GM23338 (cell line): ENCODE results near the gene PPARD. TPM values are rescaled to one million over a fixed set of nuclear protein-coding genes. Genes with fewer than 3 reads are reported as not detected.

Source experiments
- ATAC-seq: fragments of 200-7000 bp; cut with Tn5 transposase; 3 replicates; pipeline ENCODE4 v1.9.1; 2020
- DNase-seq: peaks from one replicate; pipeline ENCODE4 v3.0.0-alpha.2; 2015; ENCODE audit warnings: low spot score
- H2AFZ ChIP-seq: fragments of 200-600 bp; sonication (generic); 2 replicates; pipeline ENCODE4 v1.8.0; 2016; ENCODE audit warnings: antibody characterized with exemption, mild to moderate bottlenecking, moderate library complexity
- H3F3A ChIP-seq: fragments of 200-600 bp; sonication (generic); replicated peaks from 2 replicates; pipeline ENCODE4 v1.8.0; 2017; ENCODE audit warnings: antibody characterized with exemption, mixed run types, low read depth
- H3K27ac ChIP-seq: fragments of 200-600 bp; sonication (generic); 2 replicates; pipeline ENCODE4 v1.6.1; 2016; ENCODE audit warnings: low read depth
- H3K27me3 ChIP-seq: fragments of 200-600 bp; sonication (generic); 2 replicates; pipeline ENCODE4 v1.8.0; 2016; ENCODE audit warnings: mild to moderate bottlenecking, mixed run types, moderate library complexity; ENCODE audit not compliant: insufficient read depth
- H3K36me3 ChIP-seq: fragments of 200-600 bp; sonication (generic); 2 replicates; pipeline ENCODE4 v1.8.0; 2016; ENCODE audit warnings: mild to moderate bottlenecking; ENCODE audit not compliant: insufficient read depth
- H3K4me1 ChIP-seq: fragments of 200-600 bp; sonication (generic); 2 replicates; pipeline ENCODE4 v1.8.0; 2016; ENCODE audit warnings: mild to moderate bottlenecking, moderate library complexity; ENCODE audit not compliant: insufficient read depth
- H3K4me2 ChIP-seq: fragments of 200-600 bp; sonication (generic); 2 replicates; pipeline ENCODE4 v1.7.1; 2017; ENCODE audit warnings: mixed run types
- H3K4me3 ChIP-seq: fragments of 200-600 bp; sonication (generic); 2 replicates; pipeline ENCODE4 v1.6.1; 2016; ENCODE audit warnings: mixed run types
- H3K79me2 ChIP-seq: fragments of 200-600 bp; sonication (generic); replicated peaks from 2 replicates; pipeline ENCODE4 v1.8.0; 2017; ENCODE audit warnings: mild to moderate bottlenecking; ENCODE audit not compliant: insufficient read depth
- H3K9me2 ChIP-seq: fragments of 200-600 bp; sonication (generic); 2 replicates; pipeline ENCODE4 v1.8.0; 2017; ENCODE audit not compliant: insufficient read depth
- H4K20me1 ChIP-seq: fragments of 200-600 bp; sonication (generic); replicated peaks from 2 replicates; pipeline ENCODE4 v1.8.0; 2017; ENCODE audit warnings: mild to moderate bottlenecking; ENCODE audit not compliant: insufficient read depth
- H3K27ac Mint-ChIP-seq: 2 replicates; pipeline ENCODE4 v1.8.0; 2020; ENCODE audit warnings: inconsistent platforms, mild to moderate bottlenecking, moderate library complexity, mixed read lengths
- H3K27me3 Mint-ChIP-seq: 3 replicates; pipeline ENCODE4 v1.8.0; 2022; ENCODE audit warnings: low read depth, mild to moderate bottlenecking, moderate library complexity, mixed read lengths, inconsistent platforms; ENCODE audit not compliant: insufficient read depth, poor library complexity
- H3K36me3 Mint-ChIP-seq: 3 replicates; pipeline ENCODE4 v1.8.0; 2021; ENCODE audit warnings: low read depth, mild to moderate bottlenecking, inconsistent platforms, moderate library complexity, mixed read lengths
- H3K4me1 Mint-ChIP-seq: 3 replicates; pipeline ENCODE4 v1.8.0; 2020; ENCODE audit warnings: mild to moderate bottlenecking, inconsistent platforms, mixed read lengths
- H3K4me3 Mint-ChIP-seq: 3 replicates; pipeline ENCODE4 v1.8.0; 2021; ENCODE audit warnings: moderate library complexity, mild to moderate bottlenecking, inconsistent platforms, mixed read lengths
- H3K9me3 Mint-ChIP-seq: 3 replicates; pipeline ENCODE4 v1.8.0; 2020; ENCODE audit warnings: moderate library complexity, mild to moderate bottlenecking, inconsistent platforms, mixed read lengths
- CREB1 ChIP-seq: fragments of 250-450 bp; sonication (Bioruptor Pico); IDR thresholded peaks from 2 replicates; pipeline ENCODE4 v1.5.0; 2020; ENCODE audit warnings: low read depth, mild to moderate bottlenecking, moderate library complexity
- EZH2 ChIP-seq: fragments of 200-600 bp; sonication (generic); IDR thresholded peaks from one replicate; pipeline ENCODE4 v1.8.0; 2017; ENCODE audit warnings: antibody characterized with exemption, mild to moderate bottlenecking, low read depth; ENCODE audit not compliant: unreplicated experiment
- EZH2phosphoT487 ChIP-seq: fragments of 200-600 bp; sonication (generic); IDR thresholded peaks from one replicate; pipeline ENCODE4 v1.8.1; 2018; ENCODE audit warnings: antibody characterized with exemption; ENCODE audit not compliant: unreplicated experiment
- JUNB ChIP-seq: IDR thresholded peaks from one replicate; pipeline ENCODE4 v1.6.1; 2016; ENCODE audit warnings: antibody characterized with exemption; ENCODE audit not compliant: unreplicated experiment
- NANOG ChIP-seq: IDR thresholded peaks from 2 replicates; pipeline ENCODE4 v1.6.1; 2016; ENCODE audit warnings: antibody characterized with exemption, borderline replicate concordance
- POLR2AphosphoS5 ChIP-seq: IDR thresholded peaks from 2 replicates; pipeline ENCODE4 v1.6.1; 2016; ENCODE audit warnings: antibody characterized with exemption, low read depth
- STAT1 ChIP-seq: IDR thresholded peaks from one replicate; pipeline ENCODE4 v1.6.1; 2016; ENCODE audit warnings: antibody characterized with exemption; ENCODE audit not compliant: unreplicated experiment
- ZNF114 ChIP-seq: fragments of 250-450 bp; sonication (Bioruptor Pico); IDR thresholded peaks from 2 replicates; pipeline ENCODE4 v1.5.0; 2020; ENCODE audit warnings: mild to moderate bottlenecking, moderate library complexity
- ZNF331 ChIP-seq: fragments of 250-450 bp; sonication (Bioruptor Pico); IDR thresholded peaks from 2 replicates; pipeline ENCODE4 v1.5.0; 2020; ENCODE audit warnings: low read depth, mild to moderate bottlenecking, moderate library complexity
- polyA plus RNA-seq: library from polyadenylated mRNA; unstranded; fragments of >200 nt; fragmentation: Nextera tagmentation; extraction: Ambion mirVana; gene quantifications from 2 replicates; pipeline ENCODE4 v1.2.1, GENCODE V29; 2016
- total RNA-seq: library from RNA; depleted of rRNA; stranded (reverse); fragments of >200 nt; shearing (Covaris generic); gene quantifications from 2 replicates; pipeline ENCODE4 v1.2.3, GENCODE V29; 2014
- TF ChIP-seq, protein P1 (sequence below): fragments of 250-450 bp; sonication (Bioruptor Pico); IDR thresholded peaks from 2 replicates; pipeline ENCODE4 v1.5.0; 2020; ENCODE audit warnings: mild to moderate bottlenecking, moderate library complexity
- TF ChIP-seq, protein P2 (sequence below): IDR thresholded peaks from one replicate; pipeline ENCODE4 v1.6.1; 2018; ENCODE audit warnings: antibody characterized with exemption; ENCODE audit not compliant: unreplicated experiment
- TF ChIP-seq, protein P3 (sequence below), 2 experiments: fragments of 200-600 bp in 1 of 2; sonication (generic) in 1 of 2; conservative IDR thresholded peaks; 2 replicates each; pipeline versions ENCODE4 v1.5.1 to v1.6.1; 2016 to 2017; ENCODE audit warnings: antibody characterized with exemption in 2 of 2, low read depth in 2 of 2, mild to moderate bottlenecking in 2 of 2, moderate library complexity in 1 of 2
- TF ChIP-seq, protein P4 (sequence below): IDR thresholded peaks from 2 replicates; pipeline ENCODE4 v1.6.1; 2016; ENCODE audit warnings: antibody characterized with exemption

Gene PPARD
- total and polyA plus RNA-seq, 2 experiments from 2014 or later = 5.1 to 9.7 TPM

- Histone ChIP-seq H3K27me3 (no peaks in the 10 kb centered on the region), H3K79me2 (no peaks in the 10 kb centered on the region), H2AFZ (no peak overlapping the region; the same call in 1 of the 2 replicates), H3K4me1 (peaks cover 15% of the 10 kb centered on the region), H3K9me2 (no peaks in the 10 kb centered on the region), H4K20me1 (no peaks in the 10 kb centered on the region), H3K4me3 (no peak overlapping the region), H3K4me2 (no peak overlapping the region), H3K27ac (no peak overlapping the region), H3F3A (no peaks in the 10 kb centered on the region), H3K36me3 (peaks cover 3% of the 10 kb centered on the region; the same call in 1 of the 2 replicates)
- ATAC-seq (peak; percentile 67), DNase-seq (no peak)
- Mint-ChIP-seq H3K4me3 (no peak overlapping the region), H3K27ac (no peak overlapping the region), H3K4me1 (peaks cover 27% of the 10 kb centered on the region), H3K9me3 (peaks cover 23% of the 10 kb centered on the region), H3K27me3 (no peaks in the 10 kb centered on the region), H3K36me3 (peaks cover 27% of the 10 kb centered on the region)
- TF ChIP-seq ZNF114 (no peak), EZH2phosphoT487 (no peak), CREB1 (no peak), NANOG (no peak), ZNF331 (CRISPR knock-in tag) (no peak), EZH2 (no peak), POLR2AphosphoS5 (no peak), STAT1 (no peak), JUNB (no peak)
- TF ChIP-seq, protein P1, sequence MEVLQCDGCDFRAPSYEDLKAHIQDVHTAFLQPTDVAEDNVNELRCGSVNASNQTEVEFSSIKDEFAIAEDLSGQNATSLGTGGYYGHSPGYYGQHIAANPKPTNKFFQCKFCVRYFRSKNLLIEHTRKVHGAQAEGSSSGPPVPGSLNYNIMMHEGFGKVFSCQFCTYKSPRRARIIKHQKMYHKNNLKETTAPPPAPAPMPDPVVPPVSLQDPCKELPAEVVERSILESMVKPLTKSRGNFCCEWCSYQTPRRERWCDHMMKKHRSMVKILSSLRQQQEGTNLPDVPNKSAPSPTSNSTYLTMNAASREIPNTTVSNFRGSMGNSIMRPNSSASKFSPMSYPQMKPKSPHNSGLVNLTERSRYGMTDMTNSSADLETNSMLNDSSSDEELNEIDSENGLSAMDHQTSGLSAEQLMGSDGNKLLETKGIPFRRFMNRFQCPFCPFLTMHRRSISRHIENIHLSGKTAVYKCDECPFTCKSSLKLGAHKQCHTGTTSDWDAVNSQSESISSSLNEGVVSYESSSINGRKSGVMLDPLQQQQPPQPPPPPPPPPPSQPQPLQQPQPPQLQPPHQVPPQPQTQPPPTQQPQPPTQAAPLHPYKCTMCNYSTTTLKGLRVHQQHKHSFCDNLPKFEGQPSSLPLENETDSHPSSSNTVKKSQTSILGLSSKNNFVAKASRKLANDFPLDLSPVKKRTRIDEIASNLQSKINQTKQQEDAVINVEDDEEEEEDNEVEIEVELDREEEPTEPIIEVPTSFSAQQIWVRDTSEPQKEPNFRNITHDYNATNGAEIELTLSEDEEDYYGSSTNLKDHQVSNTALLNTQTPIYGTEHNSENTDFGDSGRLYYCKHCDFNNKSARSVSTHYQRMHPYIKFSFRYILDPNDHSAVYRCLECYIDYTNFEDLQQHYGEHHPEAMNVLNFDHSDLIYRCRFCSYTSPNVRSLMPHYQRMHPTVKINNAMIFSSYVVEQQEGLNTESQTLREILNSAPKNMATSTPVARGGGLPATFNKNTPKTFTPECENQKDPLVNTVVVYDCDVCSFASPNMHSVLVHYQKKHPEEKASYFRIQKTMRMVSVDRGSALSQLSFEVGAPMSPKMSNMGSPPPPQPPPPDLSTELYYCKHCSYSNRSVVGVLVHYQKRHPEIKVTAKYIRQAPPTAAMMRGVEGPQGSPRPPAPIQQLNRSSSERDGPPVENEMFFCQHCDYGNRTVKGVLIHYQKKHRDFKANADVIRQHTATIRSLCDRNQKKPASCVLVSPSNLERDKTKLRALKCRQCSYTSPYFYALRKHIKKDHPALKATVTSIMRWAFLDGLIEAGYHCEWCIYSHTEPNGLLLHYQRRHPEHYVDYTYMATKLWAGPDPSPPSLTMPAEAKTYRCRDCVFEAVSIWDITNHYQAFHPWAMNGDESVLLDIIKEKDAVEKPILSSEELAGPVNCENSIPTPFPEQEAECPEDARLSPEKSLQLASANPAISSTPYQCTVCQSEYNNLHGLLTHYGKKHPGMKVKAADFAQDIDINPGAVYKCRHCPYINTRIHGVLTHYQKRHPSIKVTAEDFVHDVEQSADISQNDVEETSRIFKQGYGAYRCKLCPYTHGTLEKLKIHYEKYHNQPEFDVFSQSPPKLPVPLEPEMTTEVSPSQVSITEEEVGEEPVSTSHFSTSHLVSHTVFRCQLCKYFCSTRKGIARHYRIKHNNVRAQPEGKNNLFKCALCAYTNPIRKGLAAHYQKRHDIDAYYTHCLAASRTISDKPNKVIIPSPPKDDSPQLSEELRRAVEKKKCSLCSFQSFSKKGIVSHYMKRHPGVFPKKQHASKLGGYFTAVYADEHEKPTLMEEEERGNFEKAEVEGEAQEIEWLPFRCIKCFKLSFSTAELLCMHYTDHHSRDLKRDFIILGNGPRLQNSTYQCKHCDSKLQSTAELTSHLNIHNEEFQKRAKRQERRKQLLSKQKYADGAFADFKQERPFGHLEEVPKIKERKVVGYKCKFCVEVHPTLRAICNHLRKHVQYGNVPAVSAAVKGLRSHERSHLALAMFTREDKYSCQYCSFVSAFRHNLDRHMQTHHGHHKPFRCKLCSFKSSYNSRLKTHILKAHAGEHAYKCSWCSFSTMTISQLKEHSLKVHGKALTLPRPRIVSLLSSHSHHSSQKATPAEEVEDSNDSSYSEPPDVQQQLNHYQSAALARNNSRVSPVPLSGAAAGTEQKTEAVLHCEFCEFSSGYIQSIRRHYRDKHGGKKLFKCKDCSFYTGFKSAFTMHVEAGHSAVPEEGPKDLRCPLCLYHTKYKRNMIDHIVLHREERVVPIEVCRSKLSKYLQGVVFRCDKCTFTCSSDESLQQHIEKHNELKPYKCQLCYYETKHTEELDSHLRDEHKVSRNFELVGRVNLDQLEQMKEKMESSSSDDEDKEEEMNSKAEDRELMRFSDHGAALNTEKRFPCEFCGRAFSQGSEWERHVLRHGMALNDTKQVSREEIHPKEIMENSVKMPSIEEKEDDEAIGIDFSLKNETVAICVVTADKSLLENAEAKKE (CRISPR knock-in tag) = no peak
- TF ChIP-seq, protein P2, sequence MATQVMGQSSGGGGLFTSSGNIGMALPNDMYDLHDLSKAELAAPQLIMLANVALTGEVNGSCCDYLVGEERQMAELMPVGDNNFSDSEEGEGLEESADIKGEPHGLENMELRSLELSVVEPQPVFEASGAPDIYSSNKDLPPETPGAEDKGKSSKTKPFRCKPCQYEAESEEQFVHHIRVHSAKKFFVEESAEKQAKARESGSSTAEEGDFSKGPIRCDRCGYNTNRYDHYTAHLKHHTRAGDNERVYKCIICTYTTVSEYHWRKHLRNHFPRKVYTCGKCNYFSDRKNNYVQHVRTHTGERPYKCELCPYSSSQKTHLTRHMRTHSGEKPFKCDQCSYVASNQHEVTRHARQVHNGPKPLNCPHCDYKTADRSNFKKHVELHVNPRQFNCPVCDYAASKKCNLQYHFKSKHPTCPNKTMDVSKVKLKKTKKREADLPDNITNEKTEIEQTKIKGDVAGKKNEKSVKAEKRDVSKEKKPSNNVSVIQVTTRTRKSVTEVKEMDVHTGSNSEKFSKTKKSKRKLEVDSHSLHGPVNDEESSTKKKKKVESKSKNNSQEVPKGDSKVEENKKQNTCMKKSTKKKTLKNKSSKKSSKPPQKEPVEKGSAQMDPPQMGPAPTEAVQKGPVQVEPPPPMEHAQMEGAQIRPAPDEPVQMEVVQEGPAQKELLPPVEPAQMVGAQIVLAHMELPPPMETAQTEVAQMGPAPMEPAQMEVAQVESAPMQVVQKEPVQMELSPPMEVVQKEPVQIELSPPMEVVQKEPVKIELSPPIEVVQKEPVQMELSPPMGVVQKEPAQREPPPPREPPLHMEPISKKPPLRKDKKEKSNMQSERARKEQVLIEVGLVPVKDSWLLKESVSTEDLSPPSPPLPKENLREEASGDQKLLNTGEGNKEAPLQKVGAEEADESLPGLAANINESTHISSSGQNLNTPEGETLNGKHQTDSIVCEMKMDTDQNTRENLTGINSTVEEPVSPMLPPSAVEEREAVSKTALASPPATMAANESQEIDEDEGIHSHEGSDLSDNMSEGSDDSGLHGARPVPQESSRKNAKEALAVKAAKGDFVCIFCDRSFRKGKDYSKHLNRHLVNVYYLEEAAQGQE = no peak
- TF ChIP-seq, protein P3, sequence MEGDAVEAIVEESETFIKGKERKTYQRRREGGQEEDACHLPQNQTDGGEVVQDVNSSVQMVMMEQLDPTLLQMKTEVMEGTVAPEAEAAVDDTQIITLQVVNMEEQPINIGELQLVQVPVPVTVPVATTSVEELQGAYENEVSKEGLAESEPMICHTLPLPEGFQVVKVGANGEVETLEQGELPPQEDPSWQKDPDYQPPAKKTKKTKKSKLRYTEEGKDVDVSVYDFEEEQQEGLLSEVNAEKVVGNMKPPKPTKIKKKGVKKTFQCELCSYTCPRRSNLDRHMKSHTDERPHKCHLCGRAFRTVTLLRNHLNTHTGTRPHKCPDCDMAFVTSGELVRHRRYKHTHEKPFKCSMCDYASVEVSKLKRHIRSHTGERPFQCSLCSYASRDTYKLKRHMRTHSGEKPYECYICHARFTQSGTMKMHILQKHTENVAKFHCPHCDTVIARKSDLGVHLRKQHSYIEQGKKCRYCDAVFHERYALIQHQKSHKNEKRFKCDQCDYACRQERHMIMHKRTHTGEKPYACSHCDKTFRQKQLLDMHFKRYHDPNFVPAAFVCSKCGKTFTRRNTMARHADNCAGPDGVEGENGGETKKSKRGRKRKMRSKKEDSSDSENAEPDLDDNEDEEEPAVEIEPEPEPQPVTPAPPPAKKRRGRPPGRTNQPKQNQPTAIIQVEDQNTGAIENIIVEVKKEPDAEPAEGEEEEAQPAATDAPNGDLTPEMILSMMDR (conservative IDR thresholded peaks at IDR 0.05; ENCODE audit: low read depth in 2 of 2) = no peak
- TF ChIP-seq, protein P4, sequence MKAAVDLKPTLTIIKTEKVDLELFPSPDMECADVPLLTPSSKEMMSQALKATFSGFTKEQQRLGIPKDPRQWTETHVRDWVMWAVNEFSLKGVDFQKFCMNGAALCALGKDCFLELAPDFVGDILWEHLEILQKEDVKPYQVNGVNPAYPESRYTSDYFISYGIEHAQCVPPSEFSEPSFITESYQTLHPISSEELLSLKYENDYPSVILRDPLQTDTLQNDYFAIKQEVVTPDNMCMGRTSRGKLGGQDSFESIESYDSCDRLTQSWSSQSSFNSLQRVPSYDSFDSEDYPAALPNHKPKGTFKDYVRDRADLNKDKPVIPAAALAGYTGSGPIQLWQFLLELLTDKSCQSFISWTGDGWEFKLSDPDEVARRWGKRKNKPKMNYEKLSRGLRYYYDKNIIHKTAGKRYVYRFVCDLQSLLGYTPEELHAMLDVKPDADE = no peak
Observed at GRCh38 chr6:35427435-35427834, 85.1 kb downstream of the PPARD start.
